HTERT RPE-1 (cell line): ENCODE data around the gene LRRTM1.

Experiments
- in situ Hi-C: fragments of 300-500 bp; cut with MboI; formaldehyde crosslinking; loops from 4 replicates; pipeline ENCODE4 v1.14.3; 2020; ENCODE audit warnings: low sequenced_read_pairs

LRRTM1 gene

GRCh38 chr2:80302314-80303005 lies 2.1 kb downstream of the LRRTM1 start:
- in situ Hi-C loops = no loop called here

GRCh38 chr2:80302001-80302313 lies 2.6 kb downstream of the LRRTM1 start:
- in situ Hi-C loops = no loop called here

DNA sequence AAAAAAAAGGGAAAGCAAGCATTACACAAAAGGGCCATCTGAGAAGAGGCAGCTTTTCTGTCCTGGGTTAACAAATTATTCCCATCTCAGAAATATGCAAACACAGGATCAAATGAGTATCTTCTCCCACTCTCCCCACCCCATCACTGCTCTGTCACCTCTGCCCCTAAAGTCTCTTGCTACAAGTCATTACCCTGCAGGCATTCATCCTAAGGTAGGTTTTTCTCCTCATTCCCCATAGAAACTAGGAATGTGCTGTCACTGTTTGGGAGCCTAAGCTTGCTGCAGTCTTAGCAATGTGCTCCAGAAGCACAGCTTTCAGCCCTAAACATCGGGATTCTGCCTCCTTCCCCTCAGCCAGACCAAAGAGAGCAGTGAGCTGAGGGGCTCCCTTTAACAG lies 3.6 kb downstream of the LRRTM1 start:
- in situ Hi-C loops = no loop called here

DNA sequence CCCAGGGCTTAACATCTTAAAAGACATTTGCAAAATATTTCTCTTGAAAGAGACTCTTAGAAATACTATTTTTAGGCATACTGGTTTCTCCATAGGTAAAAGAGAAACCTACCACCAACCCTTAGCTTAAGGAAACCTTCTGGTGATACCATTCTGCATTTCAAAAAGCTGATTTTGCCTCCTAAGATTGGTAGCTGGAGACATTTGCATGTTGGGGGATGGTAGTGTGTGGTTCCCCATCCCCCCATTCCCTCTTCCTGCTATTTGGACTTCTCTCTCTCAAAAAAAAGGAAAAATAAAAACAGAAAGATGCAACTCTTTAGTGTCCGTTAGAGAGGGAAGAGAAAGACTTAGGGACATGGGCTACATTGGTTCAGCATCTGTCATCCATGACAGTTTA lies 4.2 kb downstream of the LRRTM1 start:
- in situ Hi-C loops = no loop called here

DNA sequence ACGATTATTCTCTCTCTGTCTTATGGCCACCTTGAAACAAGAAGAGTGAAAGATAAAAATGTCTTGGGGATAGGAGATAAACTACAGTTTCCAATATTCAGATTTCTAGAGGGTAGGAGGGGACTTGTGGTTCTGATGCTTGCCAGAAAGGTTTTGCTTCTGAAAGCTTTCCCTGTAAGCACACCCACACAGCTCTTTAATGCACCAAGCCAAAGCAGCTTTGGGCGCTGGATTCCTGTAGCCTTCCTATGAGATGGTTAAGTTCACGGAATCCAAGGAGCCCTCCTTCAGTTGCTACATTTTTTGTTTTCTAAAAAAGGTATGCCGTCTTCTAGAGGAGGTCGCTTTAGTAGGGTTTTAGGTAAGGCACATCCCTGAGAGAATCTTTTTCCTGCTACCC lies 4.9 kb downstream of the LRRTM1 start:
- in situ Hi-C loops = no loop called here

GRCh38 chr2:80298954-80299353 lies 5.6 kb downstream of the LRRTM1 start:
- in situ Hi-C loops = no loop called here

DNA sequence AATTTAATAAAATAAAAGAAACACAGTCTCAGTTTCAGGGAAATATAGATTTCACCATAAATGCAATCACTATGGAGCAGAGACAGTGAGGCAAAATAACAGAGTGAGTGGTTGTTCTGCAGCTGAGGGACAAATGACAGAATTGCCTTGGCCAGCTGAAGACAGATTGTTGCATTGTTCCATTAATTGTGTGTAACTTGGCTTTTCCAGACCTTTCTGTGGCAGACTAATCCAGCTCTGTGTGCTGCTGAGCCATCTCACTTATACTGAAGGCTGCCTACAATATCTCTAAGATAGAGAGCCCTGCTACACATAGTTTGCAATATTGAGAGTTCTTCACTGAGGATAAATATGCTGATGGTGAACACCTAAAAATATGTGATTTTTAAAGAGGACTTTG lies 11.5 kb downstream of the LRRTM1 start:
- in situ Hi-C loops = no loop called here

DNA sequence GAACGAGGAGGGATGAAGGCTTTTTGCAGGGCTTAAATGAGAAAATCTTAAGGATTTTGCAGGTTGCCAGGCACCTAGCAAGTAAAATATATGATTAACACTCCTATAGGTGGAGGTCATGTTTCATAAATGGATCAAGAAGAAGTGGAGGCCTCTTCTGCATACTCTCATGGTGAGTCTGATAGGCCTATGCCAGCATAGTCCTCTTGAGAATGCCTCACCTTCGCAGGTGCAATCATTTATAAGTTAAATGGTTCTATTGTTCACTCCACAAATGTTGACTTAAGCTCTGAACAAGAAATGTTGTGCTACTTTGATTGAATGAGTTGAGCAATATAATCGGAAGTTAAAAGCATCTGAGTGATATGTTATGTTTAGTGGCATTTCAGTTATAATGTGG lies 12.1 kb downstream of the LRRTM1 start:
- in situ Hi-C loops = no loop called here

DNA sequence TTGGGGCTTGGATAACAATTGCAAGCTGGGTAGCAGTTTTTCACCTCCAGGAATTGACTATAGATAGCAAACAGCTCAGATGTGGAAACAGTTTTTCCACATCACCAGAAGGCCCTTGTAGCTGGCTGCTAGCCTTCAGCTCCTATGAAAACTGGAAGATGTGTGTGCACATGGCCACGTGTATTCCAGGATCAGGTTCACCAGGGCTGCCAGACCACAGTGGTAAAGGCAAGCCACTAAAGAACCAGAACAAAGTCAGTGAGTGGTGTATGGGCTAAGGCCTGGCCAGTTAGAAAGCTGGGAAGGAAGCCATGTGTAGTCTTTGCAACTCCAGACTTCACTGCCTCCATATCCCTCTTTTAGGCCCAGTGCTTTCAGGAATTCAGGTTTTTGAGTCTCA lies 12.9 kb downstream of the LRRTM1 start:
- in situ Hi-C loops = no loop called here

- in situ Hi-C loops = no loop called here
Observed at GRCh38 chr2:80288576-80288975, 16.0 kb downstream of the LRRTM1 start.

GRCh38 chr2:80281049-80281448 lies 23.5 kb downstream of the LRRTM1 start:
- in situ Hi-C loops = no loop called here

DNA sequence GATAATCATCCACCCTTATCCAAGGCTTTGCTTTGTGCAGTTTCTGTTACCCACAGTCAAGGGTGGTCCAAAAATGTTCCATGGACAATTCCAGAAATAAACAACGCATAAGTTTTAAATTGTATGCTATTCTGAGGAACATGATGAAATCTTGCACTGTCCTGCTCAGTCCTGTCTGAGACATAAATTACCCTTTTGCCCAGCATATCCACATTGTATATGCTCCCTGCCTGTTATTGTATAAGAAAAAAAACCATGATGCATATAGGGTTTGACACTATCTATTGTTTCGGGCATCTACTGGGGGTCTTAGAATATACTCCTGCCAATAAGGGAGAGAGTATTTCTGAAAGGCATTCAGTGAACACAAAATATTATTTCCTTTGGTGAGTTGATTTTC lies 24.0 kb downstream of the LRRTM1 start:
- in situ Hi-C loops = no loop called here

DNA sequence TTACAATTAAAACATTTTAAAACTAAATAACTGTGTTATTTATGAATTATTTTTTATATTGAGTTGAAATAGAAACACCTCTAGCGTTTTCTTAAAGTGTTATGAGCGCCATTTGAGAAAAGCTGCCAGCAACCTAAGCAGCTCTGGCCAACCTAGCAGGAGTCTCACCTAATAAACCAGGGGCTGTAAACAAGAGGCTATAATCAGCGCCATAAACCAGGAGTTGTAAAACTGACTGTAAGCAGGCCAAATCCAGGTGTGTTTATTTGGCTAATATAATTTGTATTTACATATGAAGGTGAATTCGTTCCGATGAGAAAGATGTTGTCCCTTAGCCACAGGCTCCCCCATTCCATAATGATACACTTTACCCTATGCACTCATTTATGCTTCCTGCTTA lies 34.7 kb downstream of the LRRTM1 start:
- in situ Hi-C loops = no loop called here

DNA sequence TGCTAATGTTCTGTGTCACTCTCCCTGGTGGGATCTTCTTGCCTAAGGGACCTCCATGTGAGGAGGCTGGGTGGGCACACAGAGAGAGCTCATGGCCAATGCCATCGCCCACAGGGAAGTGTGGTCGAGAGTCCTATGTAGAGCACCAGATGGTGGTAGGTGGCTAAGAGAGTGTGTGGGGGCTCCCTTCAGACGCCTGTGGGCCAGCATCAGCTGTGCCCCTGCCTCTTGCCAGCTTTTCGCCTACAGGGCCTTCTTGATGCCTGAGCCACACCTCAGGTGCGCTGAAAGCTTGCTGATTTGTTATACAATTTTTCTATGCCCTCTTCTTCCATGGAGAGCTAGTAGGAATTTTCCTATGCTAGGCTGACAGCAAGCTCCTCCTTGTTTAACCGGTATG lies 38.3 kb downstream of the LRRTM1 start:
- in situ Hi-C loops = no loop called here

- in situ Hi-C loops = no loop called here
Observed at GRCh38 chr2:80259292-80259691, 45.3 kb downstream of the LRRTM1 start.

GRCh38 chr2:80258793-80259192 lies 45.8 kb downstream of the LRRTM1 start:
- in situ Hi-C loops = no loop called here

- in situ Hi-C loops = no loop called here
Observed at GRCh38 chr2:80258341-80258740, 46.2 kb downstream of the LRRTM1 start.

- in situ Hi-C loops = no loop called here
Observed at GRCh38 chr2:80257450-80257849, 47.1 kb downstream of the LRRTM1 start.

GRCh38 chr2:80256782-80257167 lies 47.8 kb downstream of the LRRTM1 start:
- in situ Hi-C loops = no loop called here

GRCh38 chr2:80255918-80256781 lies 48.4 kb downstream of the LRRTM1 start:
- in situ Hi-C loops = no loop called here

- in situ Hi-C loops = no loop called here
Observed at GRCh38 chr2:80252294-80252986, 52.1 kb downstream of the LRRTM1 start.
